Muscle layer of duodenum (tissue), 2 donors: Measurements from ENCODE around the gene TBX6.
A peak's percentile ranks its signal among the peaks of the same experiment; 100 is the strongest.

ENCODE experiments used
- H3K27ac ChIP-seq: one replicate; pipeline ENCODE4 v1.7.0; 2013; ENCODE audit warnings: mild to moderate bottlenecking, low read length
- H3K27me3 ChIP-seq: one replicate; pipeline ENCODE4 v1.7.0; 2013; ENCODE audit warnings: low read depth, mild to moderate bottlenecking, control low read depth, low read length
- H3K36me3 ChIP-seq, 2 donors: one replicate each; pipeline ENCODE4 v1.7.0; 2013; ENCODE audit warnings: low read length in 2 of 2, control low read depth in 1 of 2, mild to moderate bottlenecking in 1 of 2; ENCODE audit not compliant: insufficient read depth in 2 of 2, control insufficient read depth in 1 of 2
- H3K4me1 ChIP-seq, 2 donors: one replicate each; pipeline ENCODE4 v1.7.0; 2013; ENCODE audit warnings: low read length in 2 of 2, mild to moderate bottlenecking in 2 of 2, control low read depth in 1 of 2, moderate library complexity in 1 of 2; ENCODE audit not compliant: insufficient read depth in 2 of 2, control insufficient read depth in 1 of 2
- H3K4me3 ChIP-seq, 2 donors: one replicate each; pipeline ENCODE4 v1.7.0; 2013; ENCODE audit warnings: low read length in 2 of 2, low read depth in 1 of 2, mild to moderate bottlenecking in 1 of 2
- H3K9me3 ChIP-seq, 2 donors: one replicate each; pipeline ENCODE4 v1.7.0; 2013; ENCODE audit warnings: low read length in 2 of 2, control low read depth in 1 of 2, mild to moderate bottlenecking in 1 of 2; ENCODE audit not compliant: control insufficient read depth in 1 of 2
- donor health status: healthy.

Gene TBX6

DNA sequence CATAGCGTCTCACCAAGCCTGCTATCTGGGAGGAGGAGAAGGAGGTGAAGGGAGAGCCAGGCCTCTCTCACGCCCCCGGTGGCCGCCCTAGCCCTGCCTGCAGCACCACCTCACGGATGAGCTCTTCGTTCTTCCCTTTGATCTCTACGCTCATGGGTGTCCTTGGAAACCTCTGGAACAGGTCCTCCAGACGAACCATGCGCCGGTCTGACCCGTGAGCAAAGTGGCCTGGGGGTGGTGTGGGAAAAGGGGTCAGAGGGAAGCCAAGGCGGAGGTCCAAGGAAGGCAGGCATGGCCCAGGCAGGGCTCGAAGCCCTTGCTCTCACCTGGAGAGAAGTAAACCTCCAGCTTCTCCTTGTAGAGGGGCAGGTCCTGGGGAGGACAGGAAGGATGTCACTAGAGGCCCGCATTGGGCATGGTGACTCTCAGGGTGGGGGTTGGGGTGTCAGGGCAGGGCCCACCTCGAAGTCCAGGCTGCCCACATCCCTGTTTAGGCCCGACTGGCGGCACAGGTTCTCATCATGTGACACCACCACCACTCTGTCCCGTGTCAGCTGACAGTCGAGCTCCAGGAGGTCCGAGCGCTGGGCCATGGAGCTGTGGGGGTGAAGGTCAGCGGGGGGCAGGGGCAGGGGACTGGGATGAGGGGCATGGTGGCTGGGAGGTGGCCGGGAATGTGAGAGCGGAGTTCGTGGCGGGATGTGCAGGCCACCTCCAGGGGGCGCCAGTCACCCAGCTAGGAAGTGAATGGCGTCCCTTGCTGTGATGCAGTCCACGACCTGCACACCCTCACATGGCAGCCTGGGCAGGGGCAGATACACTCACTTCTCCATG is 20.7 kb upstream of the TBX6 start:
- Histone ChIP-seq H3K4me1 (no peaks in the 10 kb centered on the region), H3K4me3 (no peak overlapping the region), H3K27ac (no peak overlapping the region), H3K36me3 (peaks cover 6 to 53% of the 10 kb centered on the region in 2 donors), H3K27me3 (no peaks in the 10 kb centered on the region), H3K9me3 (no peaks in the 10 kb centered on the region)

DNA sequence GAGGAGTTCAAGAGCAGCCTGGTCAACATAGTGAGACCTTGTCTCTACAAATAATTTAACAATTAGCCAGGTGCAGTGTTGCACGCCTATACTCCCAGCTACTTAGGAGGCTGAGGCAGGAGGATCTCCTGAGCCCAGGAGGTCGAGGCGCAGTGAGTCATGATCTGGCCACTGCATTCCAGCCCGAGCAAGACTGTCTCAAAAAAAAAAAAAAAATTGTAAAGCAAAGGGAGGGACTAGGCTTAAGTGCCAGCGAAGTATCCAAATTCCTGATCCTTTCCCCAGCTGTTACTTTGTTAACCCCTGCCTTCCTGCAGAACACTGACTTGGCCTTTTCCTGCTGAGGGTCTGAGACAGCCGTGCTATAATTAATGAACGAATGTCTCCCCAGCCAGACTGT is 18.9 kb upstream of the TBX6 start:
- no peak overlapping the region for H3K4me3 ChIP-seq
- no peaks in the 10 kb centered on the region for H3K4me1 ChIP-seq
- no peak overlapping the region for H3K27ac ChIP-seq
- H3K36me3 ChIP-seq, result peaks cover 0 to 44% of the 10 kb centered on the region in 2 donors
- no peaks in the 10 kb centered on the region for H3K9me3 ChIP-seq
- no peaks in the 10 kb centered on the region for H3K27me3 ChIP-seq

DNA sequence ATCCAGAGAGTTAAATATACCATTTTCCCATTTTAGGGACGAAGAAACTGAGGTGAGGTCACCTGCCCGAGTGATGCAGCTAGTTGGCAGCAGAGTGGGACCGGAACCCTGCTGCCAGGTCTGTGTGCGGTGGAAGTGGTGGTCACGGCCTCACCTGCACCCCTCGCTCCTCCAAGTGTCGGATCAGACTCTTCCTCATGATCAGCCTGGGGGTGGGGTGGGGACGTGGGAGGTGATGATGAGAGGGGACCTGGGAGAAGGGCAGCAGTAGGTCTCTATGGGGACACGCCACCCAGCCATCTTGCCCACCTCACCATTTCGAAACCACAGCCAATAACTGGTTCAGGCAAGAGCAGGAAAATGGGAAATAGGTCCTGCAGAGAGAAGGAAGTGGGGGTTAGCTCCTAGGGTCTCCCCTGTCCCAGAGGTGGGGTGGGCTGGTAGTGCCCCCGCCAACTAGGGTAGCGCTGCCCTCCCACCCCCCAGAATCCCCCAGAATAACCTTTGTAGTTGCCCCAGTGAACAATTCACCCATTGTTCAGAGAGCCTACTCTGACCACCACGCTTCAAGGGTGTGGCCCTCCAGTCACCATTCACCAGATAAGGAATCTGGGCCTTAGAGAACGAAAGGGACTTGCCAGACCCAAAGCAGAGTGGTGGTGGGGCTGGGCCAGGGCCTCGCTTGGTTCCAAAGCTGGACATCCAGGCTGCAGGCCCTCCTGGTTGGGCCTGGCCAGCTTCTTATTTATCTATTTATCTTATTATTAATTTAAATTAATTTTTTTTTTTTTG is 16.5 kb upstream of the TBX6 start:
- H3K4me1 ChIP-seq, result no peaks in the 10 kb centered on the region
- no peak overlapping the region for H3K27ac ChIP-seq
- no peaks in the 10 kb centered on the region for H3K27me3 ChIP-seq
- H3K4me3 ChIP-seq, result no peak overlapping the region
- no peaks in the 10 kb centered on the region for H3K9me3 ChIP-seq
- peaks cover 8 to 40% of the 10 kb centered on the region in 2 donors for H3K36me3 ChIP-seq

DNA sequence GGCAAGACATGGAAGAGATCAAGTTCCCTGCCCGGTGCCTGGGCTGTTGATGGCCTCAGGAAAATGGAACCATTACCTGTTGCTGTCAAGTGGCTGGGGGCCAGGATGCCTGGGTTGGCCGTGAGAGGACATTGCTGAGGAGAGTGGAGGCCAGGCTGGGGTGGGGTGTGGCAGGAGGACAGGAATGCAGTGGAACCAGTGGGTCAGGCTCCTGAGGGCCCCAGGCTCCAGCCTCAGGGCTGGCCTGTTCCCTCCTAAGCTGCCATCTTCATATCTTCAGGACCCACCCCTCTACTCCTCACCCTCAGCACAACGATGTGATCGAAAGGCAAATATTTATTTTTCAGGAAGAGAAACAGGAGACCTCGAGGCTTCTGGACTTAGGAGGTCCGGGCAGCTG is 12.8 kb upstream of the TBX6 start:
- Histone ChIP-seq H3K4me1 (no peaks in the 10 kb centered on the region), H3K27me3 (no peaks in the 10 kb centered on the region), H3K27ac (no peak overlapping the region), H3K36me3 (peaks cover 8 to 36% of the 10 kb centered on the region in 2 donors), H3K4me3 (no peak overlapping the region), H3K9me3 (no peaks in the 10 kb centered on the region)

DNA sequence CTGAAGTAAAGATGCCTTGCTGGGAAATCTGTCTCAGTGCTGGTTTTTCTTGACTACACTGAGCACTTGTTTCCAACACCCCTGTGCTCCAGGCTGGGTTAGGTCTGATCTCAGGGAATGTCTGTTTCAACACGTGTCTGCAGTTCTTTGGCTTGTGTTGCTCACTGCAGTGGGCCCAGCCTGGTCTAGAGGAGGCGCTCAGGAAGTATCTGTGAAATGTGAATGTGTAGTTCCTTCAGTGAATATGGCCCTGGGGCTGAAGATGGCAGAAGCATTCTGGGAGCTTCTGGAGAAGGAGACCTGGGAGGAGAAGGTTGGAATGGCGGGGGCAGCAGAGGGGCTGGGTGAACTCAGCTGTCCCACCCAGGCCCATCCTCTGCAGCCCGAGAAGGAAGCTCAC is 12.4 kb upstream of the TBX6 start:
- Histone ChIP-seq H3K27me3 (no peaks in the 10 kb centered on the region), H3K4me1 (no peaks in the 10 kb centered on the region), H3K9me3 (no peaks in the 10 kb centered on the region), H3K36me3 (peaks cover 8 to 36% of the 10 kb centered on the region in 2 donors), H3K27ac (no peak overlapping the region), H3K4me3 (no peak overlapping the region)

DNA sequence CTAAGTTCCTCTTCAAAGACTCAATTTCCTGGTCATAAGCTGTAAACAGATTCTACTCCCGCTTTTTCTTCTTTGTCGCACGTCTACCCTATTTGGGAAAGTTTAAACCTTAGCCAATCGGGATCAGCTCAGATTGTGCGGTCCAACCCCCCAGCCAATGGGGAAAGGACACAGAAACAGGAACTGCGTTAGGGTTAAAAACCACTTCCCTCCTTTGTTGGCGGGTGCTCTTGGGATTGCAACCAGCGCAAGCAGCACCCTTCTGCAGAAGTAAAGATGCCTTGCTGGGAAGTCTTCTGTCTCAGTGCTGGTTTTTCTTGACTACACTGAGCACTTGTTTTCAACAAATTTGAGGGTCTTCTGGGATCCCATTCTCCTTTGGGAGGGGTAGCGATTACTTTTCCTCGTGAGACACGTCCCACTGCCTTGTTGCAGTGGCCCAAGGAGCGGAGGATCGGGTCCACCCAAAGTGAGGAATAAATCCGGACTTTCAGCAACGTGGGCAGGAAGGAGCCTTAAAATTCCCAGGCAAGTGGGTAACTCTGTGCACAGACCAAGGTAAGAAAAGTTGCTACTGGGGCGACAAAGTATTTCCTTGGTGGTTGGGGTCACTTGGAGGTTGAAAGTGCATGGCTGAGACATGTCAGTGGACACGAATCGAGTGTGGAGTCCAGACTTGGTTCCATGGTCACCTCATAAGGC is 5.3 kb upstream of the TBX6 start:
- Histone ChIP-seq H3K27ac (no peak overlapping the region), H3K4me3 (peak overlapping the region; percentile 57 to 84), H3K27me3 (no peaks in the 10 kb centered on the region), H3K9me3 (peaks cover 7 to 11% of the 10 kb centered on the region in 2 donors), H3K4me1 (peaks cover 7 to 33% of the 10 kb centered on the region in 2 donors), H3K36me3 (peaks cover 7 to 9% of the 10 kb centered on the region in 2 donors)

DNA sequence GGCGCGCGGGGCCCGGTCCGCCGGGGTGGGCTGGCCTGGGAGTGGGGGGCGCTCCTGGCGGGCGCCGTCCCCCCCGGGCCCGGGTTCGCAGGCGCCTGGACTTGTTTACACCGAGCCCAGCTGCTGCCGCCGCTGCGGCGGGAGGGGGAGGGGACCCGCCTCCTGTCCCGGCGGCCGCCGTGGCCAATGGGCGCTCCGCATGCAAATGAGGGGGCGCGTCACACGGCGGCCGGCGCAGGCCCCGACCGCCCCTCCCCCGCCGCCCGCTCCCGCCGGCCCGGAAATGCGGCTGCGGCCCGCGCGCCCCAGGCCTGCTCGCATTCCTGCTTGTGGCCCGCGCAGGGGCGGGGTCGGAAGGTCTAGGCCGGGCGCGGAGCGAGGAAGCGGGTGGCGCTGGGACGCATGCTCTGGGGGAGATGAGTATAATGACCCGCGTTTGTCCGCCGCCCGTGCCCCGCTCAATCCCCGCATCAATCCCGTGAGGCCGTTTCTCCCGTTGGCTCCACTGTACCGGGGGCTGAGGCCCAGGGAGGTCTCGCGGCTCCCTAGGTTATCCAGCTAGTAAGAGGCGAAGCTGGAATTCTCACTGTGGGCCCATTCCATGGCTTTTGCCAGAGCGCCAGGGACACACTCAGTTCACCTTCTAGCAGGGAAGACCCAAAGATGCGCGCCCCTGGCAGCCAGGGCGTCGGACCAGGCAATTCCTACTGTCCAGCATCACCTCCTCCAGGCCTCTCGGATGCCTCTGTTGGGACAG is 4.6 kb upstream of the TBX6 start, which contains the start of gene YPEL3:
TSS of gene YPEL3 (minus strand) at position 109 of the 757 bp plus-strand sequence. CDS start 731 bp downstream, outside the sequence.
- H3K27me3 ChIP-seq, result no peaks in the 10 kb centered on the region
- peak within 1 kb of the TSS; percentile 84 for H3K27ac ChIP-seq
- peaks cover 7 to 9% of the 10 kb centered on the region in 2 donors for H3K36me3 ChIP-seq
- H3K4me3 ChIP-seq, result peak within 1 kb of the TSS; percentile 75 to 84
- peaks cover 7 to 36% of the 10 kb centered on the region in 2 donors for H3K4me1 ChIP-seq
- H3K9me3 ChIP-seq, result peaks cover 7 to 11% of the 10 kb centered on the region in 2 donors

DNA sequence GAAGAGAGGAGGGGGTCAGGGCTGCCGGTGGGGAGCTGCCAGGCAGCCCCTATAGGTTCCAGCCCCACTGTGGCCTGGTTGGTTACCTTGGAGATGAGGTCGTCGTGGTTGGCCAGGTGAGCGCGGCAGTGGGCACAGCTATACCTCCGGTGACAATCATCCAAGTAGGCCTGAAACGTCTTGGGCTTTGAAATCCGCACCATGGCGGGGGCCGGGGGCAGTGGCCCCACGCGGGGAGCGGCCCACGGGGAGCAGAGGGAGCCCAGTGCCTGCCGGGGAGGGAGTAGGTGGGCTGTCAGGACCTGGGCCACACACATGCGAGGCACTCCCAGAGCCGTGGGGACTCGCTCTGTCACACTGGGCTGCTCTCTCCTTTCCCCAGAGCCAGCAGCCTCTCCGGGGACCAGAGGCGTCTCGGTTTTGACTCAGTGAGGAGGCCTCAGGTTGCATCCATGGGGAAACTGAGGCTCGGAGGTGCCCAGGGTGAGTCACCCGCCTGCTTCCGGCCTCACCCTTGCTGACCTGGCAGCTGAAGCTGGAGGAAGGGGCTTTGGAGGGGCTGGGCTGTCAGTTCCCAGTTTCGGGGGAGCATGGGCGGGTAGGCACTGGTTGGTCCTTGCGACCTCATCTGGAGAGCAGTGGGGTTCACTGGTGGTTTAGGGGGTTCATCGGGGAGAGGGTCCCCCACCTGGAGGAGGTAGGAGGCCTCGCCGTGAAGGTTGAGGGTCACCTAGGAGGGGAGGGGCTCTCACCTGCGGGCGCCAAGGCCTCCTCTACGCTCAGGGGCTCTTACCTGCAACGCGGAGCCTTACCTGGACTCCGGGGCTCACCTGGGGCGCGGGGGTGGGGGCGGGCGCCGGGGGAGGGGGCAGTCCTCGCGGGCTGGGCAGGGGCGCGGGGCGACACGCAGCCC is 3.7 kb upstream of the TBX6 start:
- Histone ChIP-seq H3K9me3 (peaks cover 7 to 11% of the 10 kb centered on the region in 2 donors), H3K27me3 (no peaks in the 10 kb centered on the region), H3K4me1 (peaks cover 7 to 40% of the 10 kb centered on the region in 2 donors), H3K4me3 (peak overlapping the region; percentile 75 to 84), H3K36me3 (peaks cover 7 to 9% of the 10 kb centered on the region in 2 donors), H3K27ac (peak overlapping the region; percentile 84)

DNA sequence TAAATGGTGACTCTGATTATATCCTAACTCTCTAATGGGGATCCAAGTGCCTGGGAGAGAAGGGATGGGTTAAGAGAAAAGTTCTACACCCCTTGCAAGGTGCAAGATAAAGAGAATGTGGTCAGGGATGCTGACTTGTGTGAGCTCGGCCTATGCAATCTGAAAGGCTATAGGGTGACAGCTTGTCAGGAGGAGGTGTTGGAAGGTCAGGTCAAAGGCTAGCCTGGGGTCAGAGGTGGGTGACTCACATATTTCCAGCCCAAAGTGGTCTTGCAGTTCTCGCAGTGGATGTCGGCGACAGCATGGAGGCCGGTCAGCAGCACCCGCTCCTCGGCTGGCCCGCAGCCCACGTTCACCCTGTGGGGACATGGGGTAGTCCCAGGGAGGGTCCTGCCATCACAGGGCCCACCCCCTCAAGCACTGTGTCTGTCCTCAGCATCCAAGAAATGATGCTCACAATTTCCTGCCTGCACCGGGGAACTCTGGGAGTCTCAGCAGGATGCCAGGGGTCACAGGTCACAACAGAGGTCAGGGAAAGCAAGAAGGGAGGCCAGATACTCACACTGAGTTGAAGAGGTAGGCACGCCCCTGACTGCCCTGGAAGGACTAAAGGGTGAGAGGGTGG is 2.9 kb upstream of the TBX6 start:
- H3K4me1 ChIP-seq, result peaks cover 7 to 40% of the 10 kb centered on the region in 2 donors
- no peaks in the 10 kb centered on the region for H3K27me3 ChIP-seq
- peak overlapping the region; percentile 75 to 84 for H3K4me3 ChIP-seq
- H3K27ac ChIP-seq, result peak overlapping the region; percentile 84
- H3K36me3 ChIP-seq, result peaks cover 7 to 9% of the 10 kb centered on the region in 2 donors
- H3K9me3 ChIP-seq, result peaks cover 7 to 11% of the 10 kb centered on the region in 2 donors
